ENCODE results near the gene PLXNA1.

DNA sequence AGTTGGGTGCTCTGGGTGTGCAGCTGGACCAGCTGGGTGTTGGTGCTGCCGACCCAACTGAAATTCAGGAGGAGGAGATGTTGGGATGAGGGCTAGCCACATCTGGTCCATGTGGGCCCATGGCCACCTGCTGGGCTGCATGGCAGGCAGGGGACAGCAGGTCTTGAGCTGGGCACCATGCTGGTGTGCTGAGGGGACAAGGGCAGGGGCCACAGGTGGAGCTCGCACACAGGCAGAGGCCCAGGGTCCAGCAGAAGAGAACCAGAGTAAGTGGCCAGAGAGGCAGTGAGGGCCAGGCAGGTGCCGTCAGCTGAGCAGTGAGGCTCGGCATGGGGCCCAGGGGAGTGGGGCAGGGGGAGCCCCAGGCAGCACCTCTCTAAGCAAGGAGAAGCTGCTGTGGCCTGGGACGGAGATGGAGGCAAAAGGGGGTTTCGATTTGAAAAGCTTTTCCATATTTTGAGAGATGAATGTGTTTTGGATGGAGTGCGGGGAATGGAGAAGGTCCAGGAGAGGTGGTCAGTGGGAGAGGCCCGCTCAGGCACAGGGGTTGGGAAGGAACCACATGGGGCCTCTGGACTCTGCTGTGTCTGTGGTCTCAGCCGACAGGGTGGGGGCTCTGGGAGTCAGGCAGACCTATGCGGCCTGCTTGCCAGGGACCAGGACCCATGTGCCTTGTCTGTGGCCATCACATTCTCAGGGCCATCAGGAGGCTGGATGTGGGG is 30.5 kb upstream of the PLXNA1 start:
- no peak for TF ChIP-seq POLR2A (IDR thresholded peaks at IDR 0.05)
- TF ChIP-seq, protein P1, sequence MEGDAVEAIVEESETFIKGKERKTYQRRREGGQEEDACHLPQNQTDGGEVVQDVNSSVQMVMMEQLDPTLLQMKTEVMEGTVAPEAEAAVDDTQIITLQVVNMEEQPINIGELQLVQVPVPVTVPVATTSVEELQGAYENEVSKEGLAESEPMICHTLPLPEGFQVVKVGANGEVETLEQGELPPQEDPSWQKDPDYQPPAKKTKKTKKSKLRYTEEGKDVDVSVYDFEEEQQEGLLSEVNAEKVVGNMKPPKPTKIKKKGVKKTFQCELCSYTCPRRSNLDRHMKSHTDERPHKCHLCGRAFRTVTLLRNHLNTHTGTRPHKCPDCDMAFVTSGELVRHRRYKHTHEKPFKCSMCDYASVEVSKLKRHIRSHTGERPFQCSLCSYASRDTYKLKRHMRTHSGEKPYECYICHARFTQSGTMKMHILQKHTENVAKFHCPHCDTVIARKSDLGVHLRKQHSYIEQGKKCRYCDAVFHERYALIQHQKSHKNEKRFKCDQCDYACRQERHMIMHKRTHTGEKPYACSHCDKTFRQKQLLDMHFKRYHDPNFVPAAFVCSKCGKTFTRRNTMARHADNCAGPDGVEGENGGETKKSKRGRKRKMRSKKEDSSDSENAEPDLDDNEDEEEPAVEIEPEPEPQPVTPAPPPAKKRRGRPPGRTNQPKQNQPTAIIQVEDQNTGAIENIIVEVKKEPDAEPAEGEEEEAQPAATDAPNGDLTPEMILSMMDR (IDR thresholded peaks at IDR 0.05): no peak

Data from ovary (tissue), 3 donors.